ENCODE results near the gene PYURF.
A peak's percentile ranks its signal among the peaks of the same experiment; 100 is the strongest.
"Not testable (repeated sequence)": the region's sequence is repeated elsewhere in the genome, so short reads cannot be mapped to it uniquely, and the experiment has no call there.

PYURF gene

DNA sequence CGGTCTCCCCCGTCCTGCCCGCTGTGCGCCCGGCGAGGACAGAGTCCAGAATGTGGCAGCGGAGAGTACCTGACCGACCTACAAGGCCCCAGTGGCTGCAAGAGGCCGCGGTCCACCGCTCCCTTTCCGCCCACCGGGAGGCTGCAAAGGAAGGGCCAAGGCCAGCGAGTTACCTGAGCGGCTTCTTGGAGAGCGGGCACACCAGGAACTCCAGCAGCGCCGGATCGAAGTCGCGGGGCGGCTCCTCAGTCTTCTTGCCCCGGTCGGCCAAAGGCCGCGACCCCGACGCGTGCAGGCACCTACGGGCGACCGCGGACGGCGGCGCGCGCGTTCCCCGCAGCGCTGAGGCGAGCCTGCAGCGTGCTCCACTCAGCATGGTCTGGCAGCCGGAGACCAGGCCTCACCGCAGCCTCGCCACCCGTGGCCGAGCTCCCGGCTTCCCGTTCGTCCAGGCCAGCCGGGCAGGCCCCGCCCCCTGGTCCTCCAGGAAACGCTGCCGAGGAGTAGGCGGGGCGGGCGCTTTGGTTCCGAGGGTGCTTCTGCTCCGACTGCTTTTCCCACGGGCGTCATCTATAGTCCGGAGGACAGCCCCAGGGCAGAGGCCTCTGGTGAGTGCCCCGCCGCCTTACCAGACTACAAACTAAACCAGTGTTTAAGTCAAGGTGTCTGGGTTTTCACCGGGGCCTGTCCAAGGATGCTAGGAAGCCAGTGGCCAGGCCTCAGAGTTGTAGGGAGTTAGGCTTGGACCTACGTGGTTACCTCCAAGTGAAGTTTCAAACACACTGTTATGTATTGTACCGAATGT is at the start of gene PYURF:
TSS of gene PYURF (minus strand) at position 452 of the 805 bp plus-strand sequence. CDS start at position 376, 76 bp downstream.
- DNase-seq (ENCODE audit: low spot score) (peak; percentile 78), FAIRE-seq (no peak)

GRCh38 chr4:88570001-88570400 is 46.4 kb upstream of the PYURF start:
- DNase-seq (ENCODE audit: low spot score) (no peak), FAIRE-seq (no peak)

GRCh38 chr4:88567591-88567990 is 44.0 kb upstream of the PYURF start:
- FAIRE-seq (no peak), DNase-seq (ENCODE audit: low spot score) (no peak)

DNA sequence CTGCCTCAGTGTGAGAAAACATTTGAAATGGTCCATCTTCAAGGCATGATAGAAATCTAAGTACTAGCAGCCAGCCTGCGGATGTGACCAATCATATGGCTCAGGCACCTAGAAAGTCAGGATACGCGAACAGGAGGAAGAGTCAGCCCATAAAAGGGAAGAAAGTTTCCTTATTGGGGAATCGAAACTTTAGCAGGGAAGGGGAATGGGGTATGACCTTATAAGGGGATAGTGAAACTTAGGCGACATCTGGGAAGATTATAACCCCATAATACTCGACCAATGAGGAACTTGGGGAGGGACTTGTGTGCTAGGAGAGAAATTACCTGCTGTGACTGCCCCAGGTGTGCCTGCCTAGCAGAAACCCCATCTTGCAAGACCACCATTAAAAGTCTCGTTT is 26.2 kb upstream of the PYURF start:
- no peak for DNase-seq (ENCODE audit: low spot score)
- FAIRE-seq, result no peak

- DNase-seq (ENCODE audit: low spot score); FAIRE-seq: not testable (repeated sequence)
Observed at GRCh38 chr4:88539322-88540068, 15.9 kb upstream of the PYURF start.

DNA sequence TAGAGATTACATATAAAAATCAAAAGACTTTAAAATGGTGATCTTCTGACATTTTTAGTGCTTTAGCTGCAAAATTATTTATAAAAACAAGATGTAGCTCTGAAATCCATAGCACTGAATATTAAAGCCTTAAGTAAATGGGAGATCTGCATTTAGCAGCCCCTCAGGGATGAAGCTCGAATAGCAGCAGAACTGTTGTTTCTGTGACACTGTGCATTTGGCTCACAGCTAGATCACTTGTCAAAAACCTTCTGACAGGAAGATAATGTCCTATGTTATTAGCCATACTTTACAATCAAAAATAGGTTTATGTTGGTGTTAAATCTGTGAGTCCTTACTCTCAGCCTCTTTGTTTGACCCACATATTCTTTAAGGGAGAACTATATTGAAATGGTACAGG is 14.1 kb upstream of the PYURF start:
- DNase-seq (ENCODE audit: low spot score) (no peak), FAIRE-seq (no peak)

- FAIRE-seq, result no peak
- no peak for DNase-seq (ENCODE audit: low spot score)
Observed at GRCh38 chr4:88535090-88535755, 11.6 kb upstream of the PYURF start.

DNA sequence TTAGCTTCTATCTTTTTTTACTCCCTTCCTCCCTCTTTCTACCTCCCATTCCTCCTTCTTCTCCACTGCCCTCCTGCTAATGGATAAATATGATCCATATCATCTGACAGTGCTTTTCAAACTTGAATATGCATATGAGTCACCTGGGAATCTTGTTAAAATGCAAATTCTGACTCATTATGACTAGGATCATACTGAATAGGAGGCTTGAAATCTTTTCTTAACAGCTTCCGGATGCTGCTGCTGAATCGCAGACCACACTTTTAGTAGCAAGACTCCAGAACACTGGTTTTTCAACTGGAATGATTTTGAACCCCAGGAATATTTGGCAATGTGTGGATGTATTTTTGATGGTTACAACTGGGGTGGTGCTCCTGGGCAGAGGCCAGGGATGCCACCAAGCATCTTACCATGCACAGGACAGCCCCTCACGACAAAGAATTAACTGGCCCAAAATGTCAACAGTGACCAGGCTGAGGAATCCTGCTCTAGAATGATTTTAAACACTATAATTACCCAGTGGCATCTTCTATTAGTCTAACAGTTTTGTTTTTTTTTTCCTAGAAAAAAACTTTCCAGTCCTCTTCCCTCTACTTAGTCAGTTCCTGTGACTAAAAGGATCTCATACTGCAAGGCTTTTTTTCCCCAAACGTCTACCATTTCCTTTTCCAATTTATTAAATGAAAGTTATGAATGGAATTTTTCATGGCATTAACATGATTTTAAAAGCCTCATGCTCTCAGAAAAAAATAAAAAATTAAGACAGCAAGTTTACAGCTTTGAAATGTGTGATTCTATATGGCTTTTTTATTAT is 10.6 kb upstream of the PYURF start:
- DNase-seq (ENCODE audit: low spot score) (peak; percentile 29), FAIRE-seq (peak; percentile 2)

GRCh38 chr4:88533088-88533790 is 9.7 kb upstream of the PYURF start:
- DNase-seq (ENCODE audit: low spot score), result no peak
- FAIRE-seq, result no peak

DNA sequence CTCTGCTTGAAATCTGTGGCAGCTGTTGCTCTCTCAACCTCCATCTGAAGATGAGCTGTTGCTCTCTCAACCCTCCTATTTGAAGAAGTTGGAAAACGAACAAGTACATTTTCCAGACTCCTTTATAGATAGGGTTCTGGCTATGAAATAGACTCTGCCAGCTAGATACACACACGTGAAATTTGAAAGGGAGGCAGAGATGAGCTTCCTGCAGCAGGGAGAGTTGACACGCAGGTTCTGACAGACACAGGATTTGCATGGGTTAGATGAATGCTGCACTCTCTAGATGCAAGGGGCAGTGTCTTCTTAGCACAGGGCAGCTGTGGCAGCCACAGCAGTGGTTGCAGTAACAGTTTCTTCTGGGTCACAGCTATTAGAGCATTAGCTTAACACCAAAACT is 8.0 kb upstream of the PYURF start:
- DNase-seq (ENCODE audit: low spot score) (no peak), FAIRE-seq (no peak)

GRCh38 chr4:88528861-88529260 is 5.3 kb upstream of the PYURF start:
- DNase-seq (ENCODE audit: low spot score), result no peak
- peak; percentile 4 for FAIRE-seq

DNA sequence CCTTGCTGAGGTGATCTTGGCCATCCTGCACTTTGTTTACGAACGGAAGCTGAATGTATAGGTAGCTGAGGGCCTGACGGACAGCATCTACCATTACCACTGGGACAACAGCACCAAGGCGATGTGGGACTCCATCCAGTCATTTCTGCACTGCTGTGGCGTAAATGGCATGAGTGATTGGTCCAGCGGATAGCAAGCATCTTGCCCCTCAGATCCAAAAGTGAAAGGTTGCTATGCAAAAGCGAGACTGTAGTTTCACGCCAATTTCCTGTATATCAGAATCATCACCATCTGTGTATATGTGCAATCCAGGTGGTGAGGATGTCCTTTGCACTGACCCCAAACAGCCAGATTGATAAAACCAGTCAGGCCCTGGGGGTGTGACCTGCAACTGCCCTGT is 4.2 kb upstream of the PYURF start:
- FAIRE-seq (no peak), DNase-seq (ENCODE audit: low spot score) (no peak)

GRCh38 chr4:88526221-88526815 is 2.7 kb upstream of the PYURF start:
- peak; percentile 55 for FAIRE-seq
- no peak for DNase-seq (ENCODE audit: low spot score)

DNA sequence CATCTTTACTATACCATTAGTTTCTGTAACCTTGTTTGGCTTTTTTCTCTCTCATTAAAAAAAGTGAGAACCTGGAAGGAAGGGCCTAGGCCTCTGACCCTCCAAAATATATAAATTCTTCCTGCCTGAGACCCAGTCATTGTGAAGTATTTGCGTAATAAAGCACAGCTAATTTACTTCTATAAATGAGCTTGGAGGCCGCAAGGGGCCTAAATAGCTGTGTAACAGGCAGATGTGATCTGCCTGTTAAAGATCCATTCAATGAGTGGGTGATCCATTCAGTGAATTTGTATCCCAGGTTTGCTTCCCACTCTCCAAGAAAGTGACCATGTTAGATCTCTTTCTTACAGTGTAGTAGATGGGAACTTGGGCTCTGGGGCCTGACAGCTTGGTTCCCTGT is 595 bp upstream of the PYURF start:
- FAIRE-seq (no peak), DNase-seq (ENCODE audit: low spot score) (no peak)

- FAIRE-seq (no peak), DNase-seq (ENCODE audit: low spot score) (peak; percentile 5)
Observed at GRCh38 chr4:88522702-88523324, 763 bp downstream of the PYURF start.

DNA sequence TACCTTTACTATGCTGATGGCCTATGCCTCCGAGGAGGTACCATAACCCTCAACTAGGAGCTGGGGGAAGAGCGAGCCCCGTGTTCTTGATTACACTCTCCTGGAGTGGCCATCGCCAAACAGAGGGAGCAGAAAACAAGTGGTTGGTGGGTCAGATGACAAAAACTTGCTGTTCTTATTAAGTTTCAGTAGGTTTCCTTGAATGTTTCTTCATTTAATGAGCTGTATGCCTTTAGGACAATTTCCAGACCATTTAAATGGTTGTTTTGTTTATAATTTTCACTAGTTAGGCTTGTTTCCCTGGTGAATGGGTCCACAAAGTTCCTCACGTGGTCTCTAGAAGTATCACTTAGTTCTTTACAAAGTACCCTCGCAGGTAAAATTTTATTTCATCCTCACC is 4.7 kb downstream of the PYURF start:
- no peak for FAIRE-seq
- DNase-seq (ENCODE audit: low spot score), result no peak

DNA sequence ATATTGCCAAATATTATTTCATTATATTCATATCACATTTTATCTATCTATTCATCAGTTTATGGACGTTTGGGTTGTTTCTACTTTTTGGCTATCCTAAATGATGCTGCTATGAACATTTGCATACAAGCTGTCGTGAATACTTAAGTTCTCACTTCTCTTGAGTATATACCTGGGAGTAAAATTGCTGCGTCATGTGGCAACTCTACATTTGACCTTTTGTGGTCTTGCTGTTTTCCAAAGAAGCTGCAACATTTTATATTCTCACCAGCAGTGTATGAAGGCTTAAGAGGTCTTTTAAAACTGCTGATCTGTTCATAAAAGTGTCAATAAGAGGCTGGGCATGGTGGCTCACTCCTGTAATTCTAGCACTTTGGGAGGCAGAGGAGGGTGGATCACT is 5.8 kb downstream of the PYURF start:
- FAIRE-seq, result no peak
- no peak for DNase-seq (ENCODE audit: low spot score)

- FAIRE-seq, result no peak
- DNase-seq (ENCODE audit: low spot score), result no peak
Observed at GRCh38 chr4:88516746-88517145, 6.8 kb downstream of the PYURF start.

- DNase-seq (ENCODE audit: low spot score), result no peak
- FAIRE-seq, result no peak
Observed at GRCh38 chr4:88514557-88515511, 8.7 kb downstream of the PYURF start.

All from RCC 7860 (cell line).